Left ventricle myocardium inferior (tissue), 1 donor: ENCODE measurements around the gene CCDC167. TPM values are rescaled to one million over a fixed set of nuclear protein-coding genes. Genes with fewer than 3 reads are reported as not detected.
A peak's percentile ranks its signal among the peaks of the same experiment; 100 is the strongest.

Experiments
- DNase-seq: peaks from one replicate; pipeline ENCODE4 v3.0.0-alpha.2; 2020
- H3K27ac ChIP-seq: fragments of 200-600 bp; replicated peaks from 2 replicates; pipeline ENCODE4 v1.8.0; 2021
- H3K27me3 ChIP-seq: fragments of 200-600 bp; 2 replicates; pipeline ENCODE4 v1.8.0; 2021; ENCODE audit warnings: low read depth
- H3K36me3 ChIP-seq: fragments of 200-600 bp; 2 replicates; pipeline ENCODE4 v1.8.0; 2021
- H3K4me1 ChIP-seq: fragments of 200-600 bp; 2 replicates; pipeline ENCODE4 v1.8.0; 2021
- H3K4me3 ChIP-seq: fragments of 200-600 bp; 2 replicates; pipeline ENCODE4 v1.8.0; 2021; ENCODE audit warnings: mild to moderate bottlenecking, moderate library complexity
- H3K9me3 ChIP-seq: fragments of 200-600 bp; replicated peaks from 2 replicates; pipeline ENCODE4 v1.8.0; 2021
- CTCF ChIP-seq: fragments of 200-600 bp; IDR thresholded peaks from 2 replicates; pipeline ENCODE4 v1.8.0; 2021; ENCODE audit warnings: antibody characterized with exemption, mild to moderate bottlenecking, borderline replicate concordance
- intact Hi-C: fragments of 100-400 bp; cut with micrococcal nuclease; formaldehyde crosslinking; loops from one replicate; pipeline ENCODE4 v1.11.0; 2022
- total RNA-seq: library from RNA; stranded (reverse); fragmentation: NEBNext Ultra II Directional; extraction: Animal tissue kit (Norgen Biotek cat#: 25700); gene quantifications from one replicate; pipeline ENCODE4 v1.2.1, GENCODE V29; 2021
- donor health status: DM: no; HTN: yes; CAD: no; lungs with severe emphysema.

The CCDC167 gene
- total RNA-seq, 1 donor from 2014 or later = 28.1 TPM

- intact Hi-C loops = no loop called here
- H3K27me3 ChIP-seq = no peaks in the 10 kb centered on the region
- no peak for DNase-seq
- no peaks in the 10 kb centered on the region for H3K9me3 ChIP-seq
- H3K27ac ChIP-seq = no peak overlapping the region
- peaks cover 33% of the 10 kb centered on the region for H3K36me3 ChIP-seq
- no peak overlapping the region for H3K4me3 ChIP-seq
- peaks cover 50% of the 10 kb centered on the region for H3K4me1 ChIP-seq
- no peak for TF ChIP-seq CTCF
Observed at GRCh38 chr6:37483252-37483901, 16.3 kb downstream of the CCDC167 start.

DNA sequence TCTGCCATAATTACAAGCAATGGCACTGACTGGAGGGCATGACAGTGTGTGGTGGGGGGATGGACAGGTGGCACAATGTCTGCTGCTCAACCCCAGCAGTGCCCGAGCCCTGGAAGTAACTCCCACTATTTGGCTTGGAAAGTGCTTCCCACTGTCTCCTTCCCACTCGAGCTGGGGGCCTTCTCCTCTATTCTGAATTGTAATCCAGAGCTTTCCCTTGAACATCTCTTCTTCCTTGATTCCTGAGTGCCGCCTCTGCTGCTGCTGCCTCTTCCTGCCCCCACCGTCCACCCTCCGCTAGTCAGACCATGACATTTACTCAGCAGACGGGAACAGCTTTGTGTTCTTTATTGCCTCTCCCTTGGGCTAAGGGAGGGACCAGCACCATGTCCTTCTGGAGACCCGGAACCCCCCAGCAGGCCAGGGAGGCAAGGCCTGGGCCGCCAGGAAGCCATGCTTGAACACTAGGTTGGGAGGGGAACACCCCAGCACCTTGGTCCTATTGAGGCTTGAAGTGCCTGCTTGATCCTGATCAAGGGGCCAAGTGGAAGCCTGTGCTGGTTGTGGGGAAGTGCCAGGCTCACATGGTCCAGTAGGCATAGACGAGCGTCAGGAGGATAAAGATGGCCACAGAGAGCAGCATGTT is 17.0 kb downstream of the CCDC167 start:
- no peak for DNase-seq
- TF ChIP-seq CTCF = no peak
- Histone ChIP-seq H3K27me3 (no peaks in the 10 kb centered on the region), H3K4me1 (peaks cover 43% of the 10 kb centered on the region), H3K36me3 (peaks cover 40% of the 10 kb centered on the region), H3K9me3 (no peaks in the 10 kb centered on the region), H3K27ac (no peak overlapping the region), H3K4me3 (no peak overlapping the region)
- intact Hi-C loops = no loop called here

DNA sequence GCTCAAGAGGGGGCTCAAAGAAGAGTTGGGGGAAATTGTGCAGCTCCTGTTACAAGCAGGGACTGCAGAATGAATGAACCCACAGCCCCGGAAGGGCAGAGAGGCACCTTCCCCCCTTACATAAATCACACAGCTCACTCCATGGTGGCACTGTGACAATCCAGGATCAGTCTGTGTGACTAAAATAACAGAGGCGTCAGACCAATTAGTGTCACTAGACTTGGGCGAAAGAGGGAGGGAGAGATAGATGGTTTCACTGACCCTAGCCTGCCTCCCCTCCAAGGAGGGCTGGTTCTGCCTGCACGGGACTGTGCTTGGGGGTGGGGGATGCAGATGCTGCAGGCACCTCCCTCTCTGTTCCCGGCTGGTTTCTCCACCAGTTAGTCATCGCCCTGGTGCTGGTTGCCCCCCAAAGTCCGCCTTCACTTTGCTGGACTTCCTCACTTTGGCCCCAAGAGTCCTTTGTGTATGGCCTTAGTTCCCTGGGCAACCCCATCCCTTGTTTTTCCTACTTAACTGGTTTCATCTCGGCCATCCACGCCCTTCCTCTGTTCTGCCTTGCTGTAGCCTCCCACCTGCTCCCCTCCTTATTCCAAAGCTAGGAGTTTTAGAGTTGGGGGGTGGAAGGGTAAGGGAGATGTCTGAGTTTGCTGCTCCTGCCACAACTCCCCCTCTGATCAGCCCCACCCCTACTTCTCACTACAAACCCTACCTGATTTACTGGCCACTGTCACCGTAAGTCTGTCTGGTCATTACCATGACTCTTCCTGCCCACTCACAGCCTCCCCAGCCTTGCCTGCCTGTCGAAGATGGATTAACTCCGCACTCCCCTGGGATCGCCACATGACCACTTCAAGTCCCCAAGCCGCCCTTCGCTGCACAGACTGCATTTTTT is 17.7 kb downstream of the CCDC167 start:
- no peak overlapping the region for H3K4me3 ChIP-seq
- H3K27me3 ChIP-seq = no peaks in the 10 kb centered on the region
- intact Hi-C loops = no loop called here
- peaks cover 39% of the 10 kb centered on the region for H3K4me1 ChIP-seq
- H3K27ac ChIP-seq = peak overlapping the region; percentile 67
- DNase-seq = no peak
- H3K9me3 ChIP-seq = no peaks in the 10 kb centered on the region
- no peak for TF ChIP-seq CTCF
- peaks cover 47% of the 10 kb centered on the region for H3K36me3 ChIP-seq

GRCh38 chr6:37480951-37481534 is 18.6 kb downstream of the CCDC167 start:
- no peaks in the 10 kb centered on the region for H3K27me3 ChIP-seq
- H3K4me1 ChIP-seq = peaks cover 39% of the 10 kb centered on the region
- no peak for DNase-seq
- TF ChIP-seq CTCF = no peak
- no peak overlapping the region for H3K4me3 ChIP-seq
- H3K27ac ChIP-seq = peak overlapping the region; percentile 67
- H3K9me3 ChIP-seq = no peaks in the 10 kb centered on the region
- peaks cover 56% of the 10 kb centered on the region for H3K36me3 ChIP-seq
- intact Hi-C loops = no loop called here

GRCh38 chr6:37480118-37480736 is 19.5 kb downstream of the CCDC167 start:
- Histone ChIP-seq H3K4me1 (peaks cover 39% of the 10 kb centered on the region), H3K27ac (no peak overlapping the region), H3K9me3 (no peaks in the 10 kb centered on the region), H3K36me3 (peaks cover 65% of the 10 kb centered on the region), H3K4me3 (no peak overlapping the region), H3K27me3 (no peaks in the 10 kb centered on the region)
- TF ChIP-seq CTCF = no peak
- intact Hi-C loops = no loop called here
- no peak for DNase-seq
